ENCODE measurements around the gene ITGA6.
"Not testable (repeated sequence)": the region's sequence is repeated elsewhere in the genome, so short reads cannot be mapped to it uniquely, and the experiment has no call there.

Gene ITGA6

DNA sequence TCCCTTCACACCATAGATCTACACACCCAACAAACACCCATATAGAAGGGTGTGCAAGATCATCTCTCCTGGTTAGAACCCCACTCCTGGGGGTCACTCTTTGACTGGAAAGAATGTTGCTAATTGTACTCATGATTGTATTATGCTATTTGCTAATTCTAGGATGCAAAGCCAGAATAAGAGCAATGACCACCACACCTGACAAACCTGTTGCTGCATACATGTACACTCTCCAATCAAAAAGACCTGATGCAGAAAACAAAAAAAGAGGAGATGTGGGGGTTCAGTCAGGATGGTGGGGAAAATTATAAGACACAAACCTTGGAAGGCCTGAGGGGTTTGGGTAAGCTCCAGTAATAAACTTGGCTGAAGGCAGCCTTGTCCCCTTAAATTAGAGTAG is 91.6 kb downstream of the ITGA6 start:
- DNase-seq, result no peak
- no peak for ATAC-seq

DNA sequence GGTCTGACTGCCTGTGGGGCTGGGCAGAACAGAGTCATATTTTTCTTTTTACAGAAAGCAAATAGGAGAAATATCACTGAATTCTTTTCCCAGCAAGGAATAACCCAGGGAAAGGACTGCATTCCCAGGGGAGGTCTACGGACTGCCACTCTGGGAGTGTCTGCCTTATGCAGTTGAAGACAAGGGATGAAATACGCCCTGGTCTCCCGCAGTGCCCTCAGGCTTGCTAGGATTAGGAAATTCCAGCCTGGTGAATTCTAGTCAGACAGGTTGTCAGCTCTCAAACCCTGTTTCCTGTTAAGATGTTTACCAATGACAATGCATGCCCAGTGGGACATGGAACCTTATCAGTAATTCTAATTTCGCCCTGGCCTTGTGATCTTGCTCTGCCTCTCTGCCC is 98.2 kb downstream of the ITGA6 start:
- ATAC-seq (no peak), DNase-seq (no peak)

DNA sequence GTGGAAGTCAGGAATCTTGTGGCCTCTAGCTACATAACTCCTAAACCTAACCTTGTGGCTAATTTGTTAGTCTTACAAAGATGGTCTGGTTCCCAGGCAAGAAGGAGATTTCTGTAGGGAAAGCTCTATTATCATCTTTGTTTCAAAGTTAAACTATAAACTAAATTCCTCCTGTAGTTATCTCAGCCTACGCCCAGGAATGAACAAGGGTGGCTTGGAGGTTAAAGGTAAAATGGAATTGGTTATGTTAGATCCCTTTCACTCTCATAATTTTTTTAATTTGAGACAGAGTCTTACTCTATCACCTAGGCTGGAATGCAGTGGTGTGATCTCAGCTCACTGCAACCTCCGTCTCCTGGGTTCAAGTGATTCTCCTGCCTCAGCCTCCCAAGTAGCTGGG is 103.9 kb downstream of the ITGA6 start:
- no peak for DNase-seq
- ATAC-seq, result no peak

- not testable (repeated sequence) for ATAC-seq, DNase-seq
These were observed 105.1 kb downstream of the ITGA6 start for GRCh38 chr2:172532461-172532860.

- no peak for DNase-seq
- ATAC-seq, result peak; percentile 49
These were observed 106.3 kb downstream of the ITGA6 start for GRCh38 chr2:172533687-172534086.

GRCh38 chr2:172535119-172535518 is 107.7 kb downstream of the ITGA6 start:
- ATAC-seq (no peak), DNase-seq (no peak)

DNA sequence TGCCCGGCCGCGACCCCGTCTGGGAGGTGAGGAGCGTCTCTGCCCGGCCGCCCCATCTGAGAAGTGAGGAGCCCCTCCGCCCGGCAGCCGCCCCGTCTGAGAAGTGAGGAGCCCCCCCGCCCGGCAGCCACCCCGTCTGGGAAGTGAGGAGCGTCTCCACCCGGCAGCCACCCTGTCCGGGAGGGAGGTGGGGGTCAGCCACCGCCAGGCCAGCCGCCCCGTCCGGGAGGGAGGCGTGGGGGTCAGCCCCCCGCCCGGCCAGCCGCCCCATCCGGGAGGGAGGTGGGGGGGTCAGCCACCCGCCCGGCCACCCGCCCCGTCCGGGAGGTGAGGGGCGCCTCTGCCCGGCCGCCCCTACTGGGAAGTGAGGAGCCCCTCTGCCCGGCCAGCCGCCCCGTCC is 110.5 kb downstream of the ITGA6 start:
- not testable (repeated sequence) for DNase-seq, ATAC-seq

DNA sequence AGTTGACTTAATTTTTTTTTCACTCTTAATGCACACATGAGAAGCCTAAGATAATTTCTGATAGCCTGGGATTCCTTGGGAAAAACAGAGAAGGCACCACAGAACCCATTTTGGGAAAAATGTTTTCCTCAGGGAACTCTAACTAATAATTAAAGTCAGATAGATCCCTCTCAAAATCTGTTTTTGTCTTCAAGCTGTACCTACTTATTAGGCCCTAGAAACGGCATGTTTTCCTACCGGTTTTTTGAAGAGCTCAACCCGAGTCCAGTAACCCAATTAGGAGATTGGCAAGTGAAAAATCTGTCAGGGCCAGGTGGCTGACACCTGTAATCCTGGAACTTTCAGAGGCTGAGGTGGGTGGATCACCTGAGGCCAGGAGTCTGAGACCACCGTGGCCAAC is 112.4 kb downstream of the ITGA6 start:
- no peak for DNase-seq
- no peak for ATAC-seq

GRCh38 chr2:172540421-172540820 is 113.0 kb downstream of the ITGA6 start:
- no peak for DNase-seq
- no peak for ATAC-seq

GRCh38 chr2:172545408-172546075 is 118.2 kb downstream of the ITGA6 start:
- ATAC-seq (no peak), DNase-seq (no peak)

DNA sequence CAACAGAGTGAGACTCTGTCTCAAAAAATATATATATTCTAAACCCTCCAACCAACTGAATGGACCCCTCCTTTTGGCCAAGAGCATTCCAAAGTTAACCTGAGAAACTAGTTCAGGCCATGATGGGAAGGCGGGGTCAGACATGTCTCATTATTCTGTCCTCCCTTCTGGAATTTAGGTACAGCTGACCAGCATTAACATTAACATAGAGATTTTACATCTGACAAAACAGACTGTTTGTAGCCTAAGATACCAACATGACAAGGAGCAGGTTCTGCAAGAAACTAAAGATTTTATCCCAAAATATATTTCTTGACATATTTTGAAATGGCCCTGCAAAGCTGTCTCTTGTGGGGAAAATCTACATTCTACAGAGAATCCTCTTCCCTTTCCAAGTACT is 121.7 kb downstream of the ITGA6 start:
- ATAC-seq (no peak), DNase-seq (no peak)

GRCh38 chr2:172549802-172550201 is 122.4 kb downstream of the ITGA6 start:
- not testable (repeated sequence) for ATAC-seq, DNase-seq

GRCh38 chr2:172550419-172550818 is 123.0 kb downstream of the ITGA6 start:
- no peak for DNase-seq
- ATAC-seq, result no peak

- no peak for ATAC-seq
These were observed 123.9 kb downstream of the ITGA6 start for GRCh38 chr2:172551271-172551670.

GRCh38 chr2:172552547-172553291 is 125.3 kb downstream of the ITGA6 start:
- ATAC-seq, result no peak
- no peak for DNase-seq

More at GRCh38 chr2:172551271-172551670, 123.9 kb downstream of the ITGA6 start:
- DNase-seq, result no peak

DNA sequence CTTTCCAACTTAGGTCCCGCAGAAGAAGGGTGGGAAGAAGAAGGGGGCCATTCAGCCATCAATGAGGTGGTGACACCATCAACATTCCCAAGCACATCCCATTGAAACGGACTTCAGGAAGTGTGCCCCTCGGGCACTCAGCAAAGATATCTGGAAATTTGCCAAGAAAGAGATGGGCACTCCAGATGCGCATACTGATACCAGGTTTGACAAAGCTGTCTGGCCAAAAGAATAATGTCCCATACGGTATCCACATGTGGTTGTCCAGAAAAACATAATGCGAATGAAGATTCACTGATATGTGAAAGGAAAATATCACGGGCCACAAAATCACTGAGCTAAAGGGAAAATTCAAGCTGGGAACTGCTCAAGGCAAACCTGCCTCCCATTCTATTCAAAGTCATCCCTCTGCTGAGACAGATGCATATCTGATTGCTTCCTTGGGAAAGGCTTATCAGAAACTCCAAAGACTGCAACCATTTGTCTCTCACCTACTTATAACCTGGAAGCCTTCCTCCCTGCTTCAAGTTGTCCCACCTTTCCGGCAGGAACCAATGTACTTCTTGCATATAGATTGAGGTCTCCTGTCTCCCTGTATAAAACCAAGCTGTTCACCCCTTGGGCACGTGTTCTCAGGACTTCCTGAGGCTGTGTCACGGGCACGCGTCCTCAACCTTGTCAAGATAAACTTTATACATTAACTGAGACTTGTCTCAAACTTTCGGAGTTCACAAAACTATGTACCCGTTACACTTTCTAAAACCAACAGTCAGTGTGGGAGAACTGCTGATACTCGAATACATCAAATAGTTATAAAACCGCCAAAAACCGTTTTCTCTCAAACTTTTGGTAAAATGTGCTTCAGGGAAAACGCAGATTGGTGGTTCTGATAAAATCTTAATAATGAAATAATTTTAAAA is 127.2 kb downstream of the ITGA6 start:
- ATAC-seq, result no peak
- peak; percentile 15 for DNase-seq

DNA sequence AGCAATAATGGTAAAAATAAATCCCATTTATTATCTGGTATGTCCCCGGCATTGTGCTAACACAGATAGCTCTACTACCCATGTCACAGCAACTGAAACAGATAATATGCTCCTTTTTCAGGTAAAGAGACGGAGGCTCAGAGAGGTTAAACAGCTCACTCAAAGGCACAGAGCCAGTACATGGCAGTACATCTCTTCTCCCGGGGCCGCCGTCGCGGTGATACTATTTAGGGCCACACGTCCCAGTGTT is 127.8 kb downstream of the ITGA6 start:
- DNase-seq (no peak), ATAC-seq (no peak)

All from stimulated activated naive CD8-positive, alpha-beta T cell treated with anti-CD3 and anti-CD28 coated beads, Interleukin-15, Interleukin-2, amounts not matched to agents 100 U/mL and 50 U/mL, for 24 hours (primary cell).